ENCODE measurements around the gene SP110. TPM values are rescaled to one million over a fixed set of nuclear protein-coding genes. Genes with fewer than 3 reads are reported as not detected.
"Not testable (repeated sequence)": the region's sequence is repeated elsewhere in the genome, so short reads cannot be mapped to it uniquely, and the experiment has no call there.

Gene SP110
- total and polyA plus RNA-seq, 7 experiments from 2014 or later = 89.8 to 182 (median 108) TPM

DNA sequence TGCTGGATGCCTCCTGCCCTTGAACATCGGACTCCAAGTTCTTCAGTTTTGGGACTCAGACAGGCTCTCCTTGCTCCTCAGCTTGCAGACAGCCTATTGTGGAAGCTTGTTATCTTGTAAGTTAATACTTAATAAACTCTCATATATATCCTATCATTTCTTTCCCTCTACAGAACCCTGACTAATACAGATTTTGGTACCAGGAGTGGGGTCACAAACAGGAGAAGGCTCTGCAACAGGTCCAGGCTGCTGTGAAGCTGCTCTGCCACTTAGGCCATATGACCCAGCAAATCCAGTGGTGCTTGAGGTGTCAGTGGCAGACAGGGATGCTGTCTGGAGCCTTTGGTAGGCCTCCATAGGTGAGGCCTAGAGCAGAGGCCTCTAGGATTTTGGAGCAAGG, 100.0 kb downstream of the SP110 start:
- intact Hi-C loops (cut with micrococcal nuclease); POLR2A ChIA-PET; H3K4me1 ChIP-seq (ENCODE audit: control insufficient read depth in 2 of 2, insufficient read depth in 2 of 2, low read length in 2 of 2); H3K27ac ChIP-seq (ENCODE audit: low read depth, low read length); H3K4me3 Mint-ChIP-seq; H3K36me3 ChIP-seq (ENCODE audit: control insufficient read depth in 2 of 3, insufficient read depth in 3 of 3, low read length in 3 of 3); H3K36me3 Mint-ChIP-seq; H3K27ac Mint-ChIP-seq; H3K4me1 Mint-ChIP-seq; H3K9me3 ChIP-seq (ENCODE audit: control insufficient read depth in 2 of 3, low read length in 3 of 3); DNase-seq; H3K27me3 ChIP-seq (ENCODE audit: control insufficient read depth in 2 of 2, insufficient read depth in 2 of 2, low read length in 2 of 2); ATAC-seq; CTCF ChIA-PET; H3K4me3 ChIP-seq (ENCODE audit: low read length): not testable (repeated sequence)
- H3K9me3 Mint-ChIP-seq = peaks cover 0 to 23% (median 5%) of the 10 kb centered on the region in 11 donors
- peaks cover 0 to 12% (median 3%) of the 10 kb centered on the region in 5 donors for H3K27me3 Mint-ChIP-seq

Other genes with a start within 250 kb of the SP110 start
- gene SLC16A14, start 151.1 kb downstream of the SP110 start, total RNA-seq = under 1 TPM; 0.22 to 0.58 (median 0.49) TPM
- under 1 TPM; 0.14 to 0.28 TPM for gene SLC16A14, start 151.1 kb downstream of the SP110 start, polyA plus RNA-seq
- gene SP140, start 5.8 kb upstream of the SP110 start, total RNA-seq = 100 to 1,000 TPM in 1 of 5 experiments, 10 to 100 TPM in 4; 34.5 to 120 (median 45.2) TPM
- gene SP140, start 5.8 kb upstream of the SP110 start, polyA plus RNA-seq = 10 to 100 TPM; 11.3 to 13.0 TPM
- 100 to 1,000 TPM in 2 of 5 experiments, 10 to 100 TPM in 3; 62.8 to 121 (median 89.5) TPM for gene SP140L, start 107.2 kb upstream of the SP110 start, total RNA-seq
- gene SP140L, start 107.2 kb upstream of the SP110 start, polyA plus RNA-seq = 10 to 100 TPM; 34.1 to 42.4 TPM
- 100 to 1,000 TPM; 203 to 391 (median 214) TPM for gene SP100, start 196.2 kb upstream of the SP110 start, total RNA-seq
- 100 to 1,000 TPM; 103 to 191 TPM for gene SP100, start 196.2 kb upstream of the SP110 start, polyA plus RNA-seq

Measured in naive thymus-derived CD4-positive, alpha-beta T cell (primary cell).